NCI-H2227 (cell line): ENCODE measurements around the gene GREB1.

Experiments
- DNase-seq: peaks from one replicate; lab custom pipeline; 2025; ENCODE audit not compliant: unreplicated experiment; lab: John Stamatoyannopoulos, UW

The GREB1 gene

DNA sequence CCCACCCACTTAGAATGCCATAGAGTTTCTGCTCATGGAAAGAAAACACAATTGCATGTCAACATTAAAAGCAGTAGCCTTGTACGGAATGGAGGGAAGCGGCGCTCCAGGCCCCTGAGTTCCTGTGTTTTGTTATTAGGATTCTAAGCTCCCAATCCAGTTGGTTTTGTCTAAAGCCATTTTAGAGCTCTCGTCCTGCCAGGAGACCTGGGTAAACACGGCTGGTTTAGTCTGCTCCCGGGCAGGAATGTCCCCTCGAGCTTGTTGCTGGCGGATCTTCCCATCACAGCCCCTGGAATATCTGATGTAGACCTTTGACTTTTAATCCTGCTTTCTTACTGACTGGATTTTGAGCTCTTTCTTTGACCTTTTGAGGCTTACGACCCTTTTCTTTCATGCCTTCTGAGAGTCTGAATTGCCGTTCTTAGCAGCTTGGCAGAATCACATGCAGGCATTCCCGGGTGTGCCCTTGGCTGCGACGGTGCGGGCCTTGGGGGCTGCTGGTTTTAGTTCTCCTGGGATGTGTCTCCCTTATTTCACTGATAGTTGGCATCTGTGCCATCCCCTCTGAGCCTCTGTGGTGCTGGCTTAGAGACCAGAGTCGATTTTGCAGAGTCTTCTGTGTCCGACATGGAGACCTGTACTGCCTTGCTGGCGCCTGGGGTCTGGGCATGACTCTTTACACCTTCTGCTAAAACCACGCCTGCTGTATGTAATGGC is 25.4 kb downstream of the GREB1 start:
- no peak for DNase-seq

DNA sequence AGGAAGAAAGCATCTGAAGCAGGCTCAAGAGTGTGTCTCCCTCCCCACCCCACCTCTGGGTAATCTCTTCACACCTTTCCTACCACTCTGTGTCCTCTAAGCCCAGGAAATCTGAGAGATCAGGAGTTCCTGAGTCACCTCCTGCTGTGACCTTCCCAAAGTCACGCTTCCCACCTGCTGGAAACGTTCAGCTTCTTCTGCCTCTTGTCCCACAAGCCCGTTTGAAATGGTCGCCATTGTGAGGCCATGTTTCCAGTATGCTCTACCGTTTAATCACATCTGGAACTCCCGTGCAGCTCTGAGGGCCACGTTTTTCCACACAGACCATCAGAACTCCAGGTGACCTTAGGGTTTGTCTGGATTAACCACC is 25.9 kb downstream of the GREB1 start:
- no peak for DNase-seq

DNA sequence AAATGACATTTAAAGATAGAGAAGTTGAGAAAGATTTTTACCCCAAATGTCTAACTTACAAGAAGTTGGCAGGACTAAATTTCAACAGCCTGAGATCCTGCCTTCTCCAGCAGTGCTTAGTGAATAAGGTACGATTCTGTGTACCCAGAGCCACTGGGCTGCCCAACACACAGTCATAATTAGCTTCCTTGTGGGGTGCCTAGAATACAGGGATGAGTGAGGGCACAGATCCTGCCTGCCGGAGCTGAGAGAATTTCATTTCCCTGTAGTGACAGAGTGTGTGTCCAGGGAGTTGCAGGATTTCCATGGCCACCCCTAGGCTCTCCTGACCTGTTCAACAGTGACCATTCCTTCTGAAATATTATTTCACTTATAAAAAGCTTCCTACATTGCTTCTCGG is 27.0 kb downstream of the GREB1 start:
- DNase-seq: peak; percentile 22

GRCh38 chr2:11562011-11562410 is 28.2 kb downstream of the GREB1 start:
- no peak for DNase-seq

GRCh38 chr2:11562476-11562875 is 28.6 kb downstream of the GREB1 start:
- no peak for DNase-seq

DNA sequence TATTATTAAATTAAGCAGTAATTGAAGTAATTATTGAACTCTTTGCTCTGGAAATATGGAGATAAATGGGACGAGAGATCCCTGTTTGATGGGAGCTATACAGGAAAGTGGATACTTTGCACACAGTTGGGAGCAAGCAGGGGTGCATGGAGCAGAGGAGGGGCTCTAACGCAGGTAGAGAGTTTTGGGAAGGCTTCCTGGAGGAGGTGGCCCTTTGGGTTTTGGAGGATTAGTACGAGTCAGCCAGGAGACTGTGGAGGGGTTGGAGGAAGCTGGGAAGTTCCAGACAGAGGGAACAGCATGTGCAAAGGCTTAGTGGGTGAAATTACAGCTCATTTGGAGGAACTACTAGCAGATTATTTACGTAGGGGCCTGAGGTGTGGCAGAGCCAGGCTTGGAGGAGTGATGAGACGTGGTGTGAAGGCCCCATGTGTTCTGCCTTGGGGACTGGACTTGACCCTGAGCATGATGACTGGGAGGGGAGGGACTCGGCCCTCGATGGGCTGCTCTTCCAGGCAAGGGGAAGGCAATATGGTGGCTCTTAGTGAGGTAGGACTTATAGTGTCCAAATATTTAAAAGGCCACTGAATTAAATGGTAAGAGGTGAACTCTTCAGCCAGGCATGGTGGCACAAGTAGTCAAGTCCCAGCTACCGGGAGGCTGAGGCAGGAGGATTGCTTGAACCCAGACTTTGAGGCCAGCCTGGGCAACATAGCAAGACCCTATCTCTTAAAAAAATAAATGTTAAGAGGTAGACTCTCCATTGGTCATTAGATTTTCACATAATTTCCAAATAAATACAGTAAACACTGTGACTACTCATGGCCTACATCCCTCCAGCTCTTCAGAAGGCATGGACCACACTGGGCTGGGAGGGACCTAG is 30.2 kb downstream of the GREB1 start:
- DNase-seq: no peak

DNA sequence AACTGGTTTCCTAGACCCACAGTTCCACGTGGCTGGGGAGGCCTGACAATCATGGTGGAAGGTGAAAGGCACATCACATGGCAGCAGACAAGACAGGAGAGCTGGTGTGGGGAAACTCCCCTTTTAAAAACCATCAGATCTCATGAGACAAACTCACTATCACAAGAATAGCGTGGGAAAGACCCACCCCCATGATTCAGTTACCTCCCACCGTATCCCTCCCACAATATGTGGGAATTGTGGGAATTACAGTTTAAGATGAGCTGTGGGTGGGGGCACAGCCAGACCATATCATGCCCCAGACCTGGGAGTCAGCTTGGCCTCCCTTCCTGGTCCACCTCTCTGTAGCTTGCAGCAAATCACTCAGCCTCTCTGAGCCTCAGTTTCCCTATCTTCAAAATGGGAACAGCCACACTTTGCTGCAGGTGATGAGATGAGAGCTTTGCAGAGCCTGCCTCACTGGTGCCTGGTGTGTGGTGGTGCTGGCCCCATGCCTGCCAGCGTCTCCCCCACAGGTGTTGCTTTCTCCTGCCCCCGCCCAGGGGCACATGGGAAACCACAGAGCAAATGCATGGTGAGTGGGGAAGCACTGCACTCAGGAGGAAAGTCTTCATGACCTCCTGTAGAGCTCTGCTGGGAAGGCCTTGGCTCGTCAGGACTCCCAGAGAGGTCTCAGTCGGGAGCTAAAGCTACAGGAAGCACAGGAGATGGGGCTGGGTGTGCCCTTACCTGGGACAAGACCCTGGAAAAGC is 31.1 kb downstream of the GREB1 start:
- DNase-seq: no peak

GRCh38 chr2:11566383-11566782 is 32.5 kb downstream of the GREB1 start:
- DNase-seq: no peak

- DNase-seq: no peak
Observed at GRCh38 chr2:11567631-11568031, 33.8 kb downstream of the GREB1 start.

- DNase-seq: no peak
Observed at GRCh38 chr2:11568436-11568835, 34.6 kb downstream of the GREB1 start.

DNA sequence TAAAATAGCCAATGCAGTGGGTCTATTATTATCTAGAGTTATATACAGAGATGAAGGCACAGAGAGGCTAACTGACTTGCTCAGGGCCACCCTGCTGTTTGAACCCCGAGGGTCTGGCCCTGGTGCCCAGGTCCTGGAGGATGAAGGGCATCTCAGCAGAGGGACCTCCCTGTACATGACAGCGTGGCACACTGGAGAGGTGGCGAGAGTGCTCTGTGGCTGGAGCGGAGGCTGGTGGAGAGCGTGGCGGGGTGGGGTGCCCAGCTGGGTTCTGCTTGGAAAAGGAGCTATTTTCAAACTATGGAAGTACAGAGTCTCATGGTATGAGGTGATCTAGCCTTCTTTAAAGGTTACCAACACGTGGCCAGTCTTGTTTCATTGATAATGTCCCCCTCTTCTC is 35.8 kb downstream of the GREB1 start:
- no peak for DNase-seq

- DNase-seq: no peak
Observed at GRCh38 chr2:11571170-11571569, 37.3 kb downstream of the GREB1 start.

DNA sequence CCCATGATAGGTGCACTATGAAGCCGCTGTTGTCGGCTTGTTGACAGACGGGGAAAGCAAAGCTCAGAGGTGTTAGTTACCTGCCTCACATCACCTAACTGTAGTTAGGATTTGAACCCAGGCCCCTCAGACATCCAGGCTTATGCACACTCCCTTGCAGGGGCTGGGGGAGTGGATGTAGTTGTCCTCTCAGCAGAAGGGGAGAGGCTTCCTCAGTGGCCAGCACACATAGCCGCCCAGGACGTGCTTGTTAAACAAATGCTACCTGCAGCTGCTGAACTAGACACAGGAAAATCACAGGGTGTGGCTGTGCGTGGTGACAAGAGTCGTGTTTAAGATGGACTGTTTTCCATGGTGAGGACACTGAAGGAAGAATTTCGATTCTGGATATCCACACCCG is 39.2 kb downstream of the GREB1 start:
- no peak for DNase-seq

DNA sequence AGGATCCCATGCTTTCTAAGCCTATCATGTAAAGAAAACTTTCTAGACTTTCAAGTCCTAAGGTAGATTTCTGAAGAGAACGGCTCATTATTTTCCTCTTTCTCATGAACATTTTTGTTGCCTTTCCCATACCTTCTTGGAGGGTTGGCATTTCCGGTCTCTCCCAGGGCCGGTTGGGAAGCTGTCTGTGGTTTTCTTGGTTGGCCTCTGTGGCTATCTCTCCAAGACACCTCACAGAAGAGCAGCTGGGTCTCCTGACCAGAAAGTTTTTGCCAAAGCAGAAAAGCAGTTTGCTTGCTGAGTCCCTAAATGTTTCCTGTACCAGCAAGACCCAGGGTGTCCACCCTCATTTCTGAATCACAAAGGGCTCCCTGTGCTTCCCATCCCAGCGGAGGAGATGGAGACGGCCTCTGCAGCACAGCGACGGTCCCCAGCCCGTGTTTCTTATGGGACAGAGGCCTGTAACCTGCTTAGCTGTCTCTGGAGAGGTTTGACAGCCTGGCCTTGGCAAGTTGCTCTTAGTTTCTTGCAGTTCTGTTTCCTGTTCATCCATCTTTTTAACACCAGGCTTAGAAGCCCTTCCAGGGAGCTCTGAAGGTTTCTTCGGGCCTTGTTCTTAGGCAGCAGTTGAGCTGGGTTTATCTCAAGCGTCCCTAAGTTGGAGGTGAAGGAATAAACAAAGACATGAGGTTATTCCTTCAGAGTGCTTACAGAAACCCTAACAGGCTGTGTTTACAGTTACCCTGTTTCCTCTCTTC is 39.8 kb downstream of the GREB1 start:
- no peak for DNase-seq

DNA sequence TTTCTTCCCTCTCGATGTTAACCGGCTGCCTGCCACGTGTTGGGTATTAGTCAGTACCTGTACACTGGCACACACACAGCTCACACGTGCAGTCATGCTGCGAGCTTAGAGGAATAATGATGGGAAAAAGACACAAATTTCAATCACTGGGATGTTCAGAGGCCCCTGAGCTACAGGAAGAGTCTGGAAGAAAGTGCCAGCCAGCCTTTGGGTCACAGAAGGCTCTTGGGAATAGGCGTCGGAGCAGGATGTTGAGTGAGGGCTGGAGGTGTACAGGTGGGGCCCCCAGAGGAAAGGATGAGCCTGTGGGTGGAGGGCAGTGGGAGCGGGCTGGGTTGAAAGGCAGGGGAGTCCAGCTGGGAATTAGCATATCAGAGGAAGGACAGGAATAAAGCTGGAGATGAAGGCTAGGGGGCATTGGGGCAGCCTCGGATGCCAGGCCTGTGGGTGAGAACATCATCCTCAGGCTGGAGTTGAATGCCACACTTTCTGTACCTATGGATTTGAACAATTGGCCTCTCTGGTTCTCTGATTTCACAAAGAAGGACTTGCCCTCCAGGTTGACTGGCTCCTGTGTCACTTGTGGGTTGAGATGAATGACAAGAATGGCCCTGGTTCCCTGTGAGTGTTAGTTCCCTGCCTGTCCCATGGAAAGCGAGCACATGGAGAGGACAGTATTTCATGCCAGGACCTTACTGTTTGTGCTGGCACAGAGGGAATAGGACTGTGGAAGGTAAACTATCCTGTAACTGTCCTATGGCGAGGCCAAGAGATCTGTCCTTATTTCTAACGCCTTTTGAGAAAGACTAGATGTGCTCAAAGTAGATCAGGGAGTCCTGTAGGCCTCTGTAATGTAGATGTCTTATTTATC is 40.6 kb downstream of the GREB1 start:
- DNase-seq: no peak

DNA sequence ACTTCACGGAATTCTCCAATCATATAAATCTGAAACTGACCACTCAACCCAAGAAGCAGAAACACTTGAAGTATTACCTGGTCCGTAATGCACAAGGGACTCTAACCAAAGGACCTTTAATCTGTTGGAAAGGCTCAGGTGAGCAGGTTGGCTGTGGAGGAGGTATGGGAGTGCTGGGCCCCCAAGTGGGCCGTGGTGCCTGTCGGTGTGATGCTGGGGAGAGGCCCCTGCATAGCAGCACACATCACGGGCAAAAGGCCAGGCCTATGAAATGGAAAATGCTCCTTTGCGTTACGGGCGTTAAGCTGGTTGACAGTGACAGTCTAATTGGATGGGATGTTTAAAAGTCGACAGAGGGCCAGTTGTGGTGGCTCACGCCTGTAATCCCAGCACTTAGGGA is 42.6 kb downstream of the GREB1 start:
- no peak for DNase-seq

GRCh38 chr2:11577101-11577883 is 43.4 kb downstream of the GREB1 start:
- no peak for DNase-seq

DNA sequence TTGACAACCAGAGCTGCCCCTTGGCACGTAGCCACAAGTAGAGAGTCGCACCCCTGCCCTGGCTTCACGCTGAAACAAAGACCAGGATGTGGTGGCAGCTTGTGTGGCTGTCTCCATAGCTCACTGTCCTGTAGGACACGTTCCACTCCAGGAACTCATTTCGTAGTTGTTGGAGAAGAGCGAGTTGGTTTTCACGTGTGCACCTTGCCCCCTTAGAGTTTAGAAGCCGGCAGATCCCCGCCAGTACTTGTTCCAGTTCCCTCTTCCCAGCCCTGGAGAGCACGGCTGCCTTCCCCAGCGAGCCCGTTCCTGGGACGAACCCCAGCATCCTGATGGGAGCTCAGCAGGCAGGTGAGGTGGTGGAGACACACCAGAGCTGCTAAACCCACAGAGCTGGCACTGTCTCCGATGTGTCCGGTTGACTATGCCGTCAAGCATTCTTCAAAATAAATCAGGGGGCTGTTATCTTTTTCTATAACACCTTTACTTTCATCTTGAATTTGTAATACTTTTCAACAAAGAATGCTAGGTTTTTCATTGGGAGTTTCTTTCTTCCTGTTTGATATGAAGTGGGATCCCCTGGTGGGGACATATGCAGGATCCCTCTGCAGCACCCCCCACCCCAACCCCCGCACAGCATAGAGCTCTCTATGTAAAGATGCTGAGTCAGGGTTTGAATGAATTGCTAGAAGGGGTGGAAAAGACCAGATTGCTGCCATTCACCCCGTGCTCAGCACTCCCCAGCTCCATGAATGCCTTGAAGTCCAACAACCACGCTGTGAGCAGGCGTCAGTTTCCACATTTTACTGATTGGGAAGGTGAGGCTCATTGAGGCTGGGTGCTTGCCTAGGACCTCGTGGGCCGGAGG is 44.5 kb downstream of the GREB1 start:
- DNase-seq: no peak
